Measurements from ENCODE around the gene MYMX.

GRCh38 chr6:44192428-44193041, 24.2 kb upstream of the MYMX start:
- TF ChIP-seq, protein P1, sequence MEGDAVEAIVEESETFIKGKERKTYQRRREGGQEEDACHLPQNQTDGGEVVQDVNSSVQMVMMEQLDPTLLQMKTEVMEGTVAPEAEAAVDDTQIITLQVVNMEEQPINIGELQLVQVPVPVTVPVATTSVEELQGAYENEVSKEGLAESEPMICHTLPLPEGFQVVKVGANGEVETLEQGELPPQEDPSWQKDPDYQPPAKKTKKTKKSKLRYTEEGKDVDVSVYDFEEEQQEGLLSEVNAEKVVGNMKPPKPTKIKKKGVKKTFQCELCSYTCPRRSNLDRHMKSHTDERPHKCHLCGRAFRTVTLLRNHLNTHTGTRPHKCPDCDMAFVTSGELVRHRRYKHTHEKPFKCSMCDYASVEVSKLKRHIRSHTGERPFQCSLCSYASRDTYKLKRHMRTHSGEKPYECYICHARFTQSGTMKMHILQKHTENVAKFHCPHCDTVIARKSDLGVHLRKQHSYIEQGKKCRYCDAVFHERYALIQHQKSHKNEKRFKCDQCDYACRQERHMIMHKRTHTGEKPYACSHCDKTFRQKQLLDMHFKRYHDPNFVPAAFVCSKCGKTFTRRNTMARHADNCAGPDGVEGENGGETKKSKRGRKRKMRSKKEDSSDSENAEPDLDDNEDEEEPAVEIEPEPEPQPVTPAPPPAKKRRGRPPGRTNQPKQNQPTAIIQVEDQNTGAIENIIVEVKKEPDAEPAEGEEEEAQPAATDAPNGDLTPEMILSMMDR (IDR thresholded peaks at IDR 0.05; ENCODE audit: low read depth, low read length): no peak
- no peak for TF ChIP-seq EZH2phosphoT487 (IDR thresholded peaks at IDR 0.05; ENCODE audit: low read depth)
